ENCODE measurements around the gene LITAFD.

DNA sequence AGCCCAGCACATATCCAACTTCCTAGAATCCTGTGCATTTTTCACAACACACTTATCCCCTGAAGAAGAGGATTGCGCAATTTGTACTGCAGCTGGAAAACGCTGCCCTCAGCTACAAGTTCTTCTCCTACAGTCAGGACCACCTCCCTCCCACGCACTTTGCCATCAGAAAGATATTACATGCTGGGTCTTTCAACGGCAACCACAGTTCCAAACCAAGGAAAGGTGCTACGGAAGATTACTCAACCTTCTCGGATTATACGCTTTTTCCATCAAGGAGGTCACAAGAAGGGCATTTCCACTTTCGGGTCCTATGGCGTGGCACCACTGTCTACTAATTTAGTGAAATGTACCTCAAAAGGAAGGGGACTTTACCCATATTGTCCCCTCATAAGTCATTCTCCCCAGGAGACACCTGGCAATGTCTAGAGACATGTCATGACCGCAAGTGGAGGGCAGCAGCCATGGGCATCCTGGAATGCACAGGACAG, 46.4 kb downstream of the LITAFD start:
- no peak for TF ChIP-seq REST (IDR thresholded peaks at IDR 0.05; ENCODE audit: unreplicated experiment)
- TF ChIP-seq, protein P1, sequence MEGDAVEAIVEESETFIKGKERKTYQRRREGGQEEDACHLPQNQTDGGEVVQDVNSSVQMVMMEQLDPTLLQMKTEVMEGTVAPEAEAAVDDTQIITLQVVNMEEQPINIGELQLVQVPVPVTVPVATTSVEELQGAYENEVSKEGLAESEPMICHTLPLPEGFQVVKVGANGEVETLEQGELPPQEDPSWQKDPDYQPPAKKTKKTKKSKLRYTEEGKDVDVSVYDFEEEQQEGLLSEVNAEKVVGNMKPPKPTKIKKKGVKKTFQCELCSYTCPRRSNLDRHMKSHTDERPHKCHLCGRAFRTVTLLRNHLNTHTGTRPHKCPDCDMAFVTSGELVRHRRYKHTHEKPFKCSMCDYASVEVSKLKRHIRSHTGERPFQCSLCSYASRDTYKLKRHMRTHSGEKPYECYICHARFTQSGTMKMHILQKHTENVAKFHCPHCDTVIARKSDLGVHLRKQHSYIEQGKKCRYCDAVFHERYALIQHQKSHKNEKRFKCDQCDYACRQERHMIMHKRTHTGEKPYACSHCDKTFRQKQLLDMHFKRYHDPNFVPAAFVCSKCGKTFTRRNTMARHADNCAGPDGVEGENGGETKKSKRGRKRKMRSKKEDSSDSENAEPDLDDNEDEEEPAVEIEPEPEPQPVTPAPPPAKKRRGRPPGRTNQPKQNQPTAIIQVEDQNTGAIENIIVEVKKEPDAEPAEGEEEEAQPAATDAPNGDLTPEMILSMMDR (conservative IDR thresholded peaks at IDR 0.05; ENCODE audit: low read depth in 2 of 2), result no peak

Data from GM23338 (cell line).